ENCODE measurements around the gene WWOX.

Gene WWOX

DNA sequence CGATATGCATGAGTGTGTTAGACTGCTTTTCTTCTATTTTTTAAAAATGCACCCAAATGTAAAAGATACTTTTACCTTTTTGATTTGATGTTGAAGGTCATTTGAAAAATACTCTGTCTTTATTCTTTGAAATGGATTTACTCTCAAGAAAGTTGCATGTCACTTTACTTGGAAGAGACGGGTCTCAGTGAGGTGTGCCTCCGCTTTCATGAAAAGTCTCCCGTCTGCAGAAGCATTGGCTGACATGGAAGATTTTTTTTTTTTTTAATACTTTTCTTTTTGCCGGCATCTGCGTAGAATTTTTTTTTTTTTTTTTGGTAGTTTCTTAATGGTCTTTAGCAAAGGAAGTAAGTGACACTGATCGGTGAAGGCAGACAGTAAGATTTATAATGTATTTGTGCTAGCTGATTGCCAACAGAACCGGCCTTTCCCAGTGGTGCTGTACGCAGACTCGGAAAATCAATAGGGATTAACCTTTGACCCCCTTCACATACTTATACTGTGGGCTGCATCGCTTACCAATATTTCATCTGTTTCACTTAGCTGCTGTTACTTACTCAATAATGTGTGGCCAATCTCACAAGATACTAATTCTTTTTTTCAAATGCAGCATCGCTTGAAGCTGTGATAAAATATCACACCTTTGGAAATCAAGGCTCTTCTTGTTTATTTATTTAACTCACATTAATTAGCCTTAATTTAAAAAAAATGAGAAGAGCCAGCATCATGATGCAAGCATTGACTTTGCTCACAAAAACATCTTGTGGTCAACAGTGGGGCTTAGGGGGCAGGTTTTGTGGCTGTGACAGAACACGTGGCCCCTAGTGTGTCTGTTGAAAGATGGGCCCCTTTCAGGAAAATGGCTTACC lies 383.9 kb downstream of the WWOX start:
- DNase-seq: no peak

GRCh38 chr16:78484509-78485058 lies 385.1 kb downstream of the WWOX start:
- DNase-seq: no peak

GRCh38 chr16:78485188-78485916 lies 385.9 kb downstream of the WWOX start:
- DNase-seq: no peak

DNA sequence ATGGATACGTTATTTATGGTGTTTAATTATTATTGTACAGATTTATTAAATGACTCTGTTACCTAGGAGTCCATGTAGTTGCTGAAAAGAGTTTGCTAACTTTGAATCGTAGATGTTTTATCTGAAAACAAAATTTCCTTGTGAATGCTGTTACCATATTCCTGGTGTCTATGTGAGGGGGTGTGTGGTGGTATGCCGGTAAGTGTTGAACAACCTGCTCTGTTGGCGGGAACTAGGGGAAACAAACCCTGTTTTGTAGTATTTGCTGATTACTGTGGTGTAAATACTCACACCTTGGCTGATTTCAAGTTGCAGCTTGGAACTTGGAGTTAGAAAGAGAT lies 386.4 kb downstream of the WWOX start:
- DNase-seq: no peak

GRCh38 chr16:78487471-78487870 lies 388.0 kb downstream of the WWOX start:
- DNase-seq: no peak

GRCh38 chr16:78489072-78489471 lies 389.6 kb downstream of the WWOX start:
- DNase-seq: no peak

DNA sequence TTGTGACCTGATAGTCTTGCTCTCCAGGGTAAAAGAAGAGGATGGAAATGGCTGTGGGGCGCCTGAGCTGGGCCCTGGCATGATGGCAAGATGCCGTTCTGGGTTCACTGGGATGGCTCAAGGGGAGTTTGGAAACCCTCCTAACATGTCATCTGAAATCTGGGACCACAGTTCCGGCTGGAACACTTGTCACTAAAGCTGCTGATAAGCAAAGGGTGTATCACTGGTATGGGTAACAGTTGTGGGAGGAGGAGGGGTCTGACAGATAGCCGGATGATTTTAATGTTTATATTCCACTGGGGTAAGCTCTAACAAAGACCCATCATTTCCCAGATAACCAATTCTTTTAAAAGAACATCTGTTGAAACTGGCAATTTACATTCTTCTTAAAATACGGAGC lies 390.2 kb downstream of the WWOX start:
- no peak for DNase-seq

DNA sequence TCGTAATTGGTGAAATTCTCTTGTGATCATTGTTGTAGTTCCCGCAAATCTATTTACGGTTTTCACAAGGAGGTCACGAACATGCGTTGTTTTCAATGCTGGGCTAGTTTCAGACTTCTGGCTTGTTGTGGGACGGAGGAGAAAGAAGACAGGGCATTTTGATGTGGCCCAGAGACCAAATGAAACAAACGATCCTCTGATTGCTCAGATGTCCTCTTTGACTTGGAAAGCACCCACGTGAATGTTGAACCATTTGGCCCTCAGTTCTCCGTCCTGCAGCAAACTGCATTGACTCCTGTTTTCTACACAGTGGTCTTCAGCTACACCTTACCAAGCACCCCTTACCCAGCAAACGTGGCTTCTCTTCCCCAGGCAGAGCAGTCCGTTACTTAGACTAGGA lies 391.0 kb downstream of the WWOX start:
- no peak for DNase-seq

- DNase-seq: no peak
Observed at GRCh38 chr16:78490847-78491246, 391.4 kb downstream of the WWOX start.

DNA sequence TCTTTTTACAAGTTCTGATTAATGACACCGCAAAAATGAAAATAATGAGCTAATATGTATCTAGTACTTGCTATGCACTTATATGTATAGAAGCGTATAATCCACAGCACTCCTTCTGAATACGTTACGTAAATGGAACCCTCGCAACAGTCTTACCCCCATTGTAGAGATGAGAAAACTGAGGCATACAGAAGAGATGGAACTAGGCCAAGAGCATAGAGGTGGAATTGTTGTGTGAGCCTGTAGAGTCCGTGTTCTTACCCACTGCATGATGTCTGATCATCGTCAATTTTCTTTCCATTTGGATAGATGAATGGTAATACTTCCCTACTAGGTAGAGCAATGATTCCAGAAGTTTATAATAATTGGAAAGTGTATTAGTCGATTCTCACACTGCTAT lies 394.1 kb downstream of the WWOX start:
- DNase-seq: no peak

DNA sequence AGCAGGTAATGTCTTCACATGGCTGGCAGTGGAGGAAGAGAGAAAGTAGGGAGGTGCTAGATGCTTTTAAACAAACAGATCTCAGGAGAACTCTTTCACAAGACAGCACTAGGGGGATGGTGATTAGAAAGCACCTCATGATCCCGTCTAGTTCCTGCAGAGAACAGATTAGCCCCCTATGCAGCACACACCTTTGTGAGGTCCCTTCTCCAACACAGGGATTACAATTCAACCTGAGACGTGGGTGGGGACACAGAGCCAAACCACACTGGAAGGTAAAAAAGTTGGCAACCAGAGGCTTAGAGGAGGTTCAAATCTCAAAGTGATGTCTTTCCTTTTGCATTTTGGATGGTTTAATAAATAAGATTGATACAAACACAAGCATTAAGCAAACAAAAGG lies 394.7 kb downstream of the WWOX start:
- DNase-seq: no peak

DNA sequence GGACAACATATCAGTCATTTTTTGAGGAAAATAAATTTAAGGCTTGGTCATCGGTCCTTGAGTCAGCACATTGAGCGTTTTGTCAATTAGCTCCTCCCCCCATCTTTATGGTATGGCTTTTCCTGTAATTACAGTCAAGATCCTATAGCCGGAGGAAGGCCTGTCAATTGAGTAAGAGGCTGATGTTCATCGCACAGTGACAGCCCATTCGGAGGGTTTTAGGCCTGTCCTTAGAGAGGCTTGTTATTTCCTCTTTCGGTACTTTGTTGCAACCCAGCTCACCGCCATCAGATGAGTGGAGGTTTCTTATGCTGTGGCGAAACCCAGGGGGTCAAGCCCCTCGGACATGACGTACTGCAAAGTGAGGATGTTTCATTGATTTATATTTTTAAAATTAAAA lies 395.2 kb downstream of the WWOX start:
- DNase-seq: no peak

- no peak for DNase-seq
Observed at GRCh38 chr16:78496189-78496588, 396.7 kb downstream of the WWOX start.

GRCh38 chr16:78499399-78499798 lies 399.9 kb downstream of the WWOX start:
- no peak for DNase-seq

GRCh38 chr16:78500659-78501270 lies 401.3 kb downstream of the WWOX start:
- DNase-seq: no peak

GRCh38 chr16:78501744-78502143 lies 402.3 kb downstream of the WWOX start:
- no peak for DNase-seq

DNA sequence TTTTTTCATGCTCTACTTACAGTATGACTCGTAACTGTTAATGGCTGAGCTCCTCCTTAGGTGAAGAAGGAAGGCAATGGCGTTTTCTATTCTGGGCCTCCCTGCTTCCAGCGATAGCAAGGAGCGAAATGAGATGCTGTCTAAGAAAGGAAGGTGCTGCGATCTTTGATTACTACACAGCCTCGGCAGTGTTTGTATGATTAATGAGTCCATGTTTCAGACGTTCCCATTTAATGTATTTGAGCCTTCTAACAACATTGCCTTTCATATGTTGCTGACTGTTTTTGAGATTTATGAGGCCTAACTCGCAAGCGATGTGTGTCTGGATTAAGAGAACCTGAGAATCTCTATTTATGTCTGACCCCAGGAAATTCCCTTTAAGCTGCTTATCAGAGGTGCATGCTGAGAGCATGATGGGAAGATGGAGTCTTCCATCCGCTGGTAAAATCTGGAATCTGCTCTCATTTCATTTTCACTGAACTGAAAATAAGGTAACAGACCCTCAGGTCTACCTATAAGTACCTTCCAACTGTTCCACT lies 403.4 kb downstream of the WWOX start:
- no peak for DNase-seq

- DNase-seq: peak in 5 of 6 experiments; percentile 3 to 45 (median 6)
Observed at GRCh38 chr16:78503602-78504001, 404.1 kb downstream of the WWOX start.

- no peak for DNase-seq
Observed at GRCh38 chr16:78504401-78504851, 405.0 kb downstream of the WWOX start.

DNA sequence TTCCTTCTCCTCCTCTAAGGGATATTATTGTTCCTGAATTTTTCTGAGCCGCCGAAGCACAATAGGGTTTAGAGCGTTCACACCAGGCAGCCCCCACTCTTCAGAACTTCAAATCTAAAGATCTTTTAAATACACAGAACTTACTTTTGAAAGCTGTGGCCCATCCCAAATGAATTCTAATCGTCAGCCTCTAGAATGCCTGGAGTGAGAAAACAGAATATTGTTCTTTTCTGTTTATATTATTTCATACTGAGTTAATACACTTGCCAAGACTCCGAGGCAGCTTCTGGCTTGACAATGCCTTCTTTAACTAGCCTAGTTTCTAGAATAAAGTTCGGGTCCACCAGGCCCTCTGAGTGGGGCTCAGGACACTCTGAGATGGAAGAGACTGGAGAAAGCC lies 405.6 kb downstream of the WWOX start:
- DNase-seq: no peak

DNA sequence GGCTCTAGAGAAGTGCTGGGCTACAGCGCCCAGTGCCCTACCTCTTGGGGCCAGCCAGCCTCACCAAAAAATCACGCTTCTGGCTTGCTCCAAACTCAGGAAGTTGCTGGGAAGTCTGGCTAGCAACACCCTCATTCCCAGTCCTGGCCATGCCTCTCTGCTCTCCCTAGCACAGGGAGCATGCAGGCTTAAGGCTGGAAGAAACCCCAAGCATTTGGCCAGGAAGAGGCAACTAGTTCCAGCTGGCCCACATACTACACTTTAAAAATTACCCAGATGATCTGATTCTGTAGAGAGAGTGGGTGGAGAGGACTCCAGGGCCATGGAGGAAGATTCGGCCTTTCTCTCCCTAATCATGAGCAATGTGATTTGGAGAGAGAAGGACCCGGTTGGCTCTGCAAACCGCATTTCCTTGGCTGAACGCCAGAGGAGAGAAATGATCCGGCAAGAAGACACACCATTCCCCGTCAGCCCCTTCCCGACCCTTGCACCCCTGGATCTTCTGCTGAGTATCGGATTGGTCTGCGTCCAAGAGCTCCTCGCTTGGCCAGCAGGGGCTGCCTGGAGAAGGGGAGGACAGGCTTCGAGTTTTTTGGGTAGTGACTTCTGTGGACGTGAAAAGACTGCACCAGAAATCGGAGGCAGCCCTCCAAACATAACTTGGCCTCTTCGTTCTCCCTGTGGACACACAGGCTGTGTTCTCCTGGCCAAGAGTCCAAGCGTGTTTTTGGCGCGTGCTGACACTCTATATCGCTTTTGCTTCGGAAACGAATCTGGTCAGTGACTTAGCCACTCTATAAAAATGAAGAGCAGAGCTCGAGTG lies 406.3 kb downstream of the WWOX start:
- no peak for DNase-seq

Measured in stimulated activated naive CD4-positive, alpha-beta T cell (primary cell).